ENCODE measurements around the gene WDTC1.

GRCh38 chr1:27203946-27204345 is 30.5 kb upstream of the WDTC1 start:
- TF ChIP-seq CTCF (optimal IDR thresholded peaks at IDR 0.05 in 1 of 3, IDR thresholded peaks at IDR 0.05 in 1 of 3, conservative IDR thresholded peaks at IDR 0.05 in 1 of 3; ENCODE audit: extremely low read depth in 1 of 3, insufficient read depth in 2 of 3, low read length in 3 of 3) (no peak), EZH2 (IDR thresholded peaks at IDR 0.05; ENCODE audit: low read length) (no peak)
